ENCODE data around the gene KITLG. TPM values are rescaled to one million over a fixed set of nuclear protein-coding genes. Genes with fewer than 3 reads are reported as not detected.

KITLG gene
- total and polyA plus RNA-seq, 7 donors: 8.1 to 149 (median 54.6) TPM

DNA sequence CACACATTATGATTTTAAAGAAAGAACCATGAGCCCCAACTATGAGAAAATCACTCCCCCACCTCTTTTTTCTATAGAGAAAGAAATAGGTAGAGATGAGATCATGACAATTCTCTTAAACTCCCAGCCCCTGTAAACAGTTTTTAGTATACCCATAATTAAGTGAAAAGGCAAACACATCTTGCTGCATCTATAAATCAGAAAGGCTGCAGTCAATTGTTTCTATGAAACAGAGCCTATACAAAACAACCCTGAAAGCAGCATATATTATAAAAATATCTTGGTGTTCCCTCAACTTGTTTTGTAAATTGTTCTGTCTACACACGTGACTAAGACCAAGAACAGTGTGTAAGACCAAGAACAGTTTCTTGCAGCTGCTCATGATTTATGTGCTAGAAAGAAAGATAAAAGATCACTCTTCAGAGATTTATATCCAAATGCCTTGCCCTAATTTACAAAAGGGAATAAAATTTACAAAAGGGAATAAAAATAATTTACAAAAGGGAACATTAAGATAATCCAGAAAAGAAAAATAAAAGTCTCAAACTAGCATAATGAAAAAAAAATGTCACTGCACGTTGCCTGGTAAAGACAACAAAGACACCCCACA lies 4.8 kb downstream of the KITLG start:
- 13 to 44% methylated on average over 2 of the region's 2 CpGs for WGBS, 2 donors
- intact Hi-C loops (cut with DNase I): loop anchor here (5.0 to 10.0 kb wide), 3 partner anchors 141 to 433 kb away; partner anchors contain the start of genes CEP290 and TMTC3

DNA sequence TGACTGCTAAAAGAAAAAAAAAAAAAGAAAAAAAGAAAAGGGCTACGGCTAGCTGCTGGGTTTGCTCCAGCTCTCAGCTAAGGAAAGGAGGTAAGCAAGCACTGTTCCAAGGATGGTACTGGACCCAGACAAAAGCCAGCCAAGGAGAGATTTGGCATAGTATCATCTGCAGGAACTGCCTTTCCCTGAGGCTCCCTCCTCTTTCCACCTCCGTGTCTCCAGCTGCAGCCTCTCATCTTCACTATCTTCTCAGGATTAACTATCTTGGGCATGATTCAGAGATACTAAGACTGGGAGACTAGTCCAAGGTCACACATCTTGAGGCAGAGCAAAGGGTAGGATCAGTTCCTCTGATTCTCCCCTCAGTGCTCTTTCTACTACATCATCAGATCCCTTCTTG lies 6.0 kb downstream of the KITLG start:
- DNase-seq: peak; percentile 62
- peaks cover 0 to 88% (median 80%) of the 10 kb centered on the region in 4 donors for H3K4me1 ChIP-seq
- TF ChIP-seq POLR2A (IDR thresholded peaks at IDR 0.05): no peak
- TF ChIP-seq EP300 (IDR thresholded peaks at IDR 0.05): no peak
- no peak for TF ChIP-seq POLR2AphosphoS5 (IDR thresholded peaks at IDR 0.05)
- TF ChIP-seq, protein P1, sequence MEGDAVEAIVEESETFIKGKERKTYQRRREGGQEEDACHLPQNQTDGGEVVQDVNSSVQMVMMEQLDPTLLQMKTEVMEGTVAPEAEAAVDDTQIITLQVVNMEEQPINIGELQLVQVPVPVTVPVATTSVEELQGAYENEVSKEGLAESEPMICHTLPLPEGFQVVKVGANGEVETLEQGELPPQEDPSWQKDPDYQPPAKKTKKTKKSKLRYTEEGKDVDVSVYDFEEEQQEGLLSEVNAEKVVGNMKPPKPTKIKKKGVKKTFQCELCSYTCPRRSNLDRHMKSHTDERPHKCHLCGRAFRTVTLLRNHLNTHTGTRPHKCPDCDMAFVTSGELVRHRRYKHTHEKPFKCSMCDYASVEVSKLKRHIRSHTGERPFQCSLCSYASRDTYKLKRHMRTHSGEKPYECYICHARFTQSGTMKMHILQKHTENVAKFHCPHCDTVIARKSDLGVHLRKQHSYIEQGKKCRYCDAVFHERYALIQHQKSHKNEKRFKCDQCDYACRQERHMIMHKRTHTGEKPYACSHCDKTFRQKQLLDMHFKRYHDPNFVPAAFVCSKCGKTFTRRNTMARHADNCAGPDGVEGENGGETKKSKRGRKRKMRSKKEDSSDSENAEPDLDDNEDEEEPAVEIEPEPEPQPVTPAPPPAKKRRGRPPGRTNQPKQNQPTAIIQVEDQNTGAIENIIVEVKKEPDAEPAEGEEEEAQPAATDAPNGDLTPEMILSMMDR (IDR thresholded peaks at IDR 0.05): no peak
- H3K27ac ChIP-seq: peak overlapping the region; percentile 68 to 86 (median 85)
- no peaks in the 10 kb centered on the region for H3K27me3 ChIP-seq
- no peaks in the 10 kb centered on the region for H3K9me3 ChIP-seq
- whole genome bisulfite sequencing, 2 donors: 45 to 72% methylated on average over 2 of the region's 2 CpGs
- peak overlapping the region in 3 of 4 donors; percentile 11 to 20 (median 13) for H3K4me3 ChIP-seq
- intact Hi-C loops (cut with DNase I): loop anchor here (5.0 to 10.0 kb wide), 2 partner anchors 139 to 247 kb away; no protein-coding TSS in a partner anchor
- no peaks in the 10 kb centered on the region for H3K36me3 ChIP-seq

More for the DNA sequence above, 4.8 kb downstream of the KITLG start:
- DNase-seq: no peak
- TF ChIP-seq EP300 (IDR thresholded peaks at IDR 0.05) (peak in 1 of 4 donors; percentile 1), POLR2AphosphoS5 (IDR thresholded peaks at IDR 0.05) (peak in 3 of 4 donors; percentile 23 to 43 (median 31)), POLR2A (IDR thresholded peaks at IDR 0.05) (no peak)
- TF ChIP-seq, protein P1 (IDR thresholded peaks at IDR 0.05): no peak
- Histone ChIP-seq H3K27ac (peak overlapping the region; percentile 68 to 86 (median 85)), H3K9me3 (no peaks in the 10 kb centered on the region), H3K4me3 (peak overlapping the region in 3 of 4 donors; percentile 2 to 81 (median 3)), H3K4me1 (peaks cover 0 to 77% (median 69%) of the 10 kb centered on the region in 4 donors), H3K27me3 (no peaks in the 10 kb centered on the region), H3K36me3 (no peaks in the 10 kb centered on the region)

DNA sequence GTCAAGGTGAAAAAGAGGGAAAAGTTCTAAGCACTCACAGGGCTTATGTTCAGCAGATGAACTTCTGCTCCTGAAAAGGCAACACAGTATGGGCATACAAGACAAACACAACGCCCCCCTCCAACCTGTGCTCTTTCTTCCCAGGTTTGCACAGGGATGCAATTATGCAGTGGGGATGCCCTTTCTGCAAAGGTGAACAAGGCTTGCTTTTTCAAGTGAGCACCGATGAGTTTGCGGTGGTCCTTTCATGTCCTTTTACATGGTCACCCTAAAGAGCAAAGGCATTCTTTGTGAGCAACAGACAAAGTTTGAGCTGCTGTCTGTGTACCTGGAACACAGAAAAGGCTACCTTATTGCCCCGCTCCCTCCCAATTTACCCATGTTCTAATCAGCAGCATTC lies 6.7 kb downstream of the KITLG start:
- Histone ChIP-seq H3K36me3 (no peaks in the 10 kb centered on the region), H3K27ac (peak overlapping the region; percentile 68 to 86 (median 85)), H3K4me3 (no peak overlapping the region), H3K27me3 (no peaks in the 10 kb centered on the region), H3K9me3 (no peaks in the 10 kb centered on the region), H3K4me1 (peaks cover 0 to 95% (median 86%) of the 10 kb centered on the region in 4 donors)
- TF ChIP-seq EP300 (IDR thresholded peaks at IDR 0.05) (no peak), POLR2A (IDR thresholded peaks at IDR 0.05) (no peak), POLR2AphosphoS5 (IDR thresholded peaks at IDR 0.05) (no peak)
- TF ChIP-seq, protein P1 (IDR thresholded peaks at IDR 0.05): no peak
- 93 to 95% methylated on average over 4 of the region's 4 CpGs for WGBS, 2 donors
- intact Hi-C loops (cut with DNase I): loop anchor here (5.0 to 10.0 kb wide), 2 partner anchors 139 to 246 kb away; no protein-coding TSS in a partner anchor
- DNase-seq: no peak

- 34 to 50% methylated on average over 4 of the region's 4 CpGs for WGBS, 2 donors
- intact Hi-C loops (cut with DNase I): loop anchor here (5.0 to 10.0 kb wide), 2 partner anchors 138 to 246 kb away; no protein-coding TSS in a partner anchor
- no peak for TF ChIP-seq EP300 (IDR thresholded peaks at IDR 0.05)
- TF ChIP-seq, protein P1 (IDR thresholded peaks at IDR 0.05): no peak
- TF ChIP-seq POLR2AphosphoS5 (IDR thresholded peaks at IDR 0.05): peak in 1 of 4 donors; percentile 26
- no peak for TF ChIP-seq POLR2A (IDR thresholded peaks at IDR 0.05)
- Histone ChIP-seq H3K27ac (peak overlapping the region; percentile 68 to 86 (median 85)), H3K4me1 (peaks cover 0 to 98% (median 88%) of the 10 kb centered on the region in 4 donors), H3K27me3 (no peaks in the 10 kb centered on the region), H3K4me3 (no peak overlapping the region), H3K36me3 (no peaks in the 10 kb centered on the region), H3K9me3 (no peaks in the 10 kb centered on the region)
- no peak for DNase-seq
These were observed 7.3 kb downstream of the KITLG start for GRCh38 chr12:88572781-88573549.
